ENCODE data around the gene ROPN1.
"Not testable (repeated sequence)": the region's sequence is repeated elsewhere in the genome, so short reads cannot be mapped to it uniquely, and the experiment has no call there.

The ROPN1 gene

GRCh38 chr3:123991730-123992588 is at the start of gene ROPN1:
Gene ROPN1, minus strand, starts transcription at chr3:123992124. Its CDS starts 11,643 bp downstream, at chr3:123980481.
- H3K27me3 Mint-ChIP-seq (ENCODE audit: low read depth): peaks cover 31% of the 10 kb centered on the region

DNA sequence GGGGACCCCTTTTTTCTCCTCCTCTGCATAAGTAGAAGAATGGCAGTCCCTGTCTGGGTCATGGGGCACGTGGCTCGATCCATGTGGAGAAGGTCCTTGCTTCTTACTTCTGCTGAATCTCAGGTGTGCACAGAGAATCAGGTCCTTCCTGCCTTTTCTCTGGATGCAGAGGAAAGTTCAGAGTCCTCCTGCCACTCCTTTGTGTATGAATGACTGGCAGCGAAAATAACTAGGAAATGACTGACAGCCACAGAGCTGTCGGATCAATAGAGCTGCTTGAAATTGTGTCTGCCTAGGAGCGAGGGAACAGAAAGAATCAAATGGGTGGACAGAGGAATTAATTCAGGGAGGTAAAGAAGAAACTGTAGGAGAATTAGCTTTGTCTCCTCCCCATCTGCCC is 49.6 kb upstream of the ROPN1 start:
- Mint-ChIP-seq H3K36me3 (ENCODE audit: low read depth) (no peaks in the 10 kb centered on the region), H3K4me3 (no peak overlapping the region), H3K27ac (no peak overlapping the region), H3K9me3 (no peaks in the 10 kb centered on the region), H3K27me3 (ENCODE audit: low read depth) (peaks cover 3% of the 10 kb centered on the region), H3K4me1 (ENCODE audit: low read depth) (no peaks in the 10 kb centered on the region)
- DNase-seq (ENCODE audit: low spot score): no peak

More at GRCh38 chr3:123991730-123992588, at the start of gene ROPN1:
- H3K4me3 Mint-ChIP-seq: peak within 1 kb of the TSS; percentile 58
- H3K27ac Mint-ChIP-seq; DNase-seq (ENCODE audit: low spot score); H3K9me3 Mint-ChIP-seq; H3K36me3 Mint-ChIP-seq (ENCODE audit: low read depth); H3K4me1 Mint-ChIP-seq (ENCODE audit: low read depth): not testable (repeated sequence)

- no peaks in the 10 kb centered on the region for H3K36me3 Mint-ChIP-seq (ENCODE audit: low read depth)
- H3K4me3 Mint-ChIP-seq: no peak overlapping the region
- no peaks in the 10 kb centered on the region for H3K9me3 Mint-ChIP-seq
- peaks cover 10% of the 10 kb centered on the region for H3K27me3 Mint-ChIP-seq (ENCODE audit: low read depth)
- no peak overlapping the region for H3K27ac Mint-ChIP-seq
- no peak for DNase-seq (ENCODE audit: low spot score)
- peaks cover 9% of the 10 kb centered on the region for H3K4me1 Mint-ChIP-seq (ENCODE audit: low read depth)
These were observed 45.4 kb upstream of the ROPN1 start for GRCh38 chr3:124037326-124037725.

DNA sequence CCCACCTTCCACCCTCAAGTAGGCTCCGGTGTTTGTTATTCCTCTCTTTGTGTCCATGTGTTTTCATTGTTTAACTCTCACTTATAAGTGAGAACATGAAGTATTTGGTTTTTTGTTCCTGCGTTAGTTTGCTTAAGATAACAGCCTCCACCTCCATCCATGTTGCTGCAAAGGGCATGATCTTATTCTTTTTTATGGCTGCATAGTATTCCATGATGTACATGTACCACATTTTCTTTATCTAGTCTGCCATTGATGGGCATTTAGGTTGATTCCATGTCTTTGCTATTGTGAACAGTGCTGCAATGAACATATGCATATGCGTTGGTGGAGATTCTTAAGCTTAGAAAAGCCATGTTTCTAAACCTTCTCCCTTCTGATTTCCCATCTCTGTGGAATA is 44.3 kb upstream of the ROPN1 start:
- H3K36me3 Mint-ChIP-seq (ENCODE audit: low read depth); H3K9me3 Mint-ChIP-seq; H3K4me3 Mint-ChIP-seq; H3K27ac Mint-ChIP-seq; DNase-seq (ENCODE audit: low spot score): not testable (repeated sequence)
- peaks cover 21% of the 10 kb centered on the region for H3K27me3 Mint-ChIP-seq (ENCODE audit: low read depth)
- peaks cover 10% of the 10 kb centered on the region for H3K4me1 Mint-ChIP-seq (ENCODE audit: low read depth)

DNA sequence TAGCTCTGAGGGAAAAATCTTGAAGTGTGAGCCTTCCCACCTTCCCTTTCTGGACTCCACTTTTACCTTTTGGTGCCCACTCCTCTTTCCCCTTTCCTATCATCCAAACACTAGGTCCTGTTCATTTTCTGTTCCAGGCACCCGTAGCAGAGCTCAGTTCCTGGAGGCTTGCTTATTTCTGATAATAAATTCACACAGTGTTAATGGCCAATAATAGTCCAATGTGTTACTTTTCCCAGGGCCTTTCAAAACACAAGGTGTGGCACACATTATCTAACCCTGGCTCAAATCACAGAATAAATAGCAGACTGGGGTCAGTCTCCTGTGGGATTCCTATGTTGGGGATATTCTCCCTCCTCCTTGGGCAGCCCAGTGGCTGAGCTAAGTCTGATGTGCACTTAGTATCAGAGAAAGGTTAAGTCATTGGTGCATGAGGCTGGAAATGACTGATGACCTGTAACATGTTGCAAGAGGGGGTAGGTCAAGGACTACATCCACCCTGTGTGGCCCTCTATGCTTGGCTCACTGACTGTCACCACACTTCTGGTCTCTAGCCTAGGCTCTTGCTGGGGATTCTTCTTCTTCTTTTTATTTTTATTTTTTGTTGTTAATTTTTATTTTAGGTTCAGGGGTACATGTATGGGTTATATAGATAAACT is 43.7 kb upstream of the ROPN1 start:
- Mint-ChIP-seq H3K9me3 (no peaks in the 10 kb centered on the region), H3K27ac (no peak overlapping the region), H3K4me1 (ENCODE audit: low read depth) (peaks cover 10% of the 10 kb centered on the region), H3K27me3 (ENCODE audit: low read depth) (peaks cover 24% of the 10 kb centered on the region), H3K4me3 (peak overlapping the region; percentile 21), H3K36me3 (ENCODE audit: low read depth) (no peaks in the 10 kb centered on the region)
- DNase-seq (ENCODE audit: low spot score): no peak

DNA sequence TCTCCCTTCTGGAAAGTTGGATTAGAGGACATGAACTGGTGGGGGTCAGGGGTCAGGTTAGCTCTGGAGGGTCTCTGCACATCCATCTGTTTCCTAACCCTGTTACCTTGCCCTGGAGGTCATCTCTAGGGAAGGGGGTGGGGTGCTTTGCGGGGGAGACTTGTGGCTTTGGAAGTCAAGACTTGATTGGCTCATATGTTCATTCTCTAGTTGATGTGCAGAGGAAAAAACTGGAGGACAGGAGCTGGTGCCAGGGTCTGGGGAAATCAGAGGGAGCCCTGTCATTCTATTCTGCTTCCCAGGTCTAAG is 42.9 kb upstream of the ROPN1 start:
- H3K27me3 Mint-ChIP-seq (ENCODE audit: low read depth): peaks cover 27% of the 10 kb centered on the region
- peaks cover 10% of the 10 kb centered on the region for H3K4me1 Mint-ChIP-seq (ENCODE audit: low read depth)
- H3K27ac Mint-ChIP-seq: no peak overlapping the region
- DNase-seq (ENCODE audit: low spot score): no peak
- no peaks in the 10 kb centered on the region for H3K36me3 Mint-ChIP-seq (ENCODE audit: low read depth)
- H3K4me3 Mint-ChIP-seq: peak overlapping the region; percentile 58
- H3K9me3 Mint-ChIP-seq: no peaks in the 10 kb centered on the region

- Mint-ChIP-seq H3K27me3 (ENCODE audit: low read depth) (peaks cover 27% of the 10 kb centered on the region), H3K4me1 (ENCODE audit: low read depth) (peaks cover 10% of the 10 kb centered on the region), H3K27ac (no peak overlapping the region), H3K9me3 (no peaks in the 10 kb centered on the region), H3K4me3 (peak overlapping the region; percentile 58), H3K36me3 (ENCODE audit: low read depth) (no peaks in the 10 kb centered on the region)
- DNase-seq (ENCODE audit: low spot score): peak; percentile 10
These were observed 42.3 kb upstream of the ROPN1 start for GRCh38 chr3:124034016-124034843.

DNA sequence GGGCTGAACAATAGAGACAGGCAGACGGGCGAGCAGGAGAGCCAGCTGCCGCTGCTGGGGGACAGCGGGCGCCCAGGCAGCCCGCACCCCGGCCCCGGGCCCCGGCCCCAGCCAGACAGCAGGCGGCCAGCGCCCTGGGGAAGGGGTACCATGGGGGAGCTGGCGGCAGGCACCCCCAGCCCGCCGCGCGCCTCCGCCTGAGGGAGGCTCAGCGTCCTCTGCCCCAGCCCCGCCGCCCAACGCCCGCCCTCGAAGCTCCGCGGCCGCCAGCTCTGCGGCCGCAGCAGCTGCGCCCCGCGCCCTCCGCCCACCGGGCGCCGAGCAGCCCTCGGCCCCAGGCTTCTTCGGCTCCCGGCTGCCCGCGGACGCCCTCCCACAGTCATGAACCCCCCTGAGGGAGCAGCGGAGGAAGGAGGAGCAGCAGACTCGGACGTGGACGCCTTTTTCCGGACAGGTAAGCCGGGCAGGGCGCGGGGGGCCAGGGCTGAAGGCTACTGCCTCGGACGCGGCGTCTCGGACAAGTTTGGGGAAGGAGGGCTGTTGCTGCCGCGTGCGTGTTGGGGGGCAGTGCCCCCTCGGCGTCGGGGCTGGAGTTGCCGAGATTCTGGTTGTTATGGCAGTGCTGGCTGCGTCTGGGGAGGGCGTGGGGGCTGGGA is 41.6 kb upstream of the ROPN1 start, which contains the start of gene KALRN:
KALRN (plus strand) TSS at position 10 of the 656 bp plus-strand sequence.
- Mint-ChIP-seq H3K4me3 (peak within 1 kb of the TSS; percentile 80), H3K27ac (peak within 1 kb of the TSS; percentile 46)
- no peak for DNase-seq (ENCODE audit: low spot score)

GRCh38 chr3:124032881-124033359 is 41.0 kb upstream of the ROPN1 start:
- Mint-ChIP-seq H3K9me3 (no peaks in the 10 kb centered on the region), H3K4me3 (no peak overlapping the region), H3K4me1 (ENCODE audit: low read depth) (peaks cover 10% of the 10 kb centered on the region), H3K27me3 (ENCODE audit: low read depth) (peaks cover 33% of the 10 kb centered on the region), H3K27ac (no peak overlapping the region), H3K36me3 (ENCODE audit: low read depth) (no peaks in the 10 kb centered on the region)
- peak; percentile 65 for DNase-seq (ENCODE audit: low spot score)

More for the DNA sequence above, 41.6 kb upstream of the ROPN1 start, which contains the start of gene KALRN:
- Mint-ChIP-seq H3K4me1 (ENCODE audit: low read depth) (peaks cover 10% of the 10 kb centered on the region), H3K9me3 (no peaks in the 10 kb centered on the region), H3K27me3 (ENCODE audit: low read depth) (peaks cover 30% of the 10 kb centered on the region), H3K36me3 (ENCODE audit: low read depth) (no peaks in the 10 kb centered on the region)

DNA sequence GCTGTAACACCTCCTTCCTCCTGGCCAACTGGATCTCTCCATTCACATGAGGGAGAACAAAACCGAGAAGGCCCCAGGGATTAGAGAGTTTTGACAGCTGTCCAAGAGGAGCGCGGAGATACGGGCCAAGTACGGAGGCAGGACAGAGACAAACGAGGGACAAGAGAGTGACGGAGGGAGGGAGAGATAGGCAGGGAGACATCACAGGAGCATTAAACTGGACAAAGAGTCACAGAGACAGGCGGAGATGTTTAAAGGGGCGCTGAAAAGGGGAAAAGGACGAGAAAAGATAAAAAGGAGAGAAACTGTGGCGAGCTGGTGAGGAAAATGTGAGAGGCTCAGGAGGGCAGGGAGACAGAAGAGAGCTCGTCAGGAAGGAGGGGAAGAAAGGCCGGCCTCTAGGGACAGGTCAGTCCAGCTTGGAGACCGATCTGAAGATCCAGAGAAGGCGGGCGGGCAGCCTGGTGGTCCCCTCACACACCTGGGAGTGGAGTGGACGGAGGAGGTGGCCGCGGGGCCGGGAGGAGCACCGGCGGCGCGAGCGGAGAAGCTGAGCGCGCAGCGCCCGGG is 40.5 kb upstream of the ROPN1 start:
- H3K4me3 Mint-ChIP-seq: peak overlapping the region; percentile 80
- H3K36me3 Mint-ChIP-seq (ENCODE audit: low read depth): no peaks in the 10 kb centered on the region
- H3K27me3 Mint-ChIP-seq (ENCODE audit: low read depth): peaks cover 33% of the 10 kb centered on the region
- H3K4me1 Mint-ChIP-seq (ENCODE audit: low read depth): peaks cover 10% of the 10 kb centered on the region
- peak overlapping the region; percentile 46 for H3K27ac Mint-ChIP-seq
- H3K9me3 Mint-ChIP-seq: no peaks in the 10 kb centered on the region
- no peak for DNase-seq (ENCODE audit: low spot score)

DNA sequence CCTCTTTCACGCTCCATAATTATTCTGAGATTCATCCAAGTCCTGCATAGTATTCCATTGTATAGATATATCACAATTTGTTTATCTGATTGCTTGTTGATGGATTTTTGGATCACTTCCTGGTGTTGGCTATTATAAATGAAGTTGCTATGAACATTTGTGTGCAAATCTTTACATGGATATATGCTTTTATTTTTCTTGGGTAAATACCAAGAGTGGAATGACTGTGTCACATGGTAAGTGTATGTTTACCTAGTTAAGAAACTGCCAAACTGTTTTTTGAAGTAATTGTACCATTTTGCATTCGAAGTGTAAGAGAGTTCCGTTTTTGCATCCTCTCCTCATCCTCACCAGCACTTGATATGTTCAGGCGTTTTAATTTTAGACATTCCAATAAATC is 34.6 kb upstream of the ROPN1 start:
- H3K36me3 Mint-ChIP-seq (ENCODE audit: low read depth): no peaks in the 10 kb centered on the region
- H3K4me1 Mint-ChIP-seq (ENCODE audit: low read depth): no peaks in the 10 kb centered on the region
- no peak overlapping the region for H3K27ac Mint-ChIP-seq
- H3K27me3 Mint-ChIP-seq (ENCODE audit: low read depth): peaks cover 18% of the 10 kb centered on the region
- no peaks in the 10 kb centered on the region for H3K9me3 Mint-ChIP-seq
- DNase-seq (ENCODE audit: low spot score): no peak
- no peak overlapping the region for H3K4me3 Mint-ChIP-seq

GRCh38 chr3:124023531-124023930 is 31.6 kb upstream of the ROPN1 start:
- not testable (repeated sequence) for H3K9me3 Mint-ChIP-seq

DNA sequence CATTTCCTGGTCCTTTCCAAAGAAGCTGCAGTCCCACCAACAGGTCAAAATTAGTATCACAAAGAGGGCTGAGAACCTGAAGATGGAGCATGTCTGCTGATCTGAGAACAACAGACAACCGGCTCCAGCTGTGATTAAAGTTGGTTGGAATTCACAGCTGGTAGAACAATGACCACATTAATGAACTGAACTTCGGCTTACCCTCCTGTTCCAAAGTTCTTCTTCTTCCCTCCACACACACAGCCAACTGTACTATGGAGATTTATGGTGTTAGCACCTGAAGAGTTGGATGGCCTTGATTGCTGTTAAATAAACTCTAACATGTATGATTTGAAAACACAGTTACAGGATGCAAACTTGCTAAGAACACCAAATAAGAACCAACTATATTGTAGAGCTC is 27.4 kb upstream of the ROPN1 start:
- H3K27me3 Mint-ChIP-seq (ENCODE audit: low read depth): peaks cover 28% of the 10 kb centered on the region
- no peak overlapping the region for H3K27ac Mint-ChIP-seq
- no peak overlapping the region for H3K4me3 Mint-ChIP-seq
- no peaks in the 10 kb centered on the region for H3K4me1 Mint-ChIP-seq (ENCODE audit: low read depth)
- no peaks in the 10 kb centered on the region for H3K9me3 Mint-ChIP-seq
- H3K36me3 Mint-ChIP-seq (ENCODE audit: low read depth): no peaks in the 10 kb centered on the region
- no peak for DNase-seq (ENCODE audit: low spot score)

More at GRCh38 chr3:124023531-124023930, 31.6 kb upstream of the ROPN1 start:
- H3K36me3 Mint-ChIP-seq (ENCODE audit: low read depth); DNase-seq (ENCODE audit: low spot score); H3K27ac Mint-ChIP-seq; H3K27me3 Mint-ChIP-seq (ENCODE audit: low read depth); H3K4me1 Mint-ChIP-seq (ENCODE audit: low read depth); H3K4me3 Mint-ChIP-seq: not testable (repeated sequence)
